H9 (cell line): ENCODE data around the gene GBA2. TPM values are rescaled to one million over a fixed set of nuclear protein-coding genes. Genes with fewer than 3 reads are reported as not detected.

Experiments
- DNase-seq: peaks from one replicate; pipeline ENCODE4 v3.0.0-alpha.2; 2017
- H2AFZ ChIP-seq: one replicate; pipeline ENCODE4 v1.6.1; 2013; ENCODE audit warnings: mild to moderate bottlenecking, low read length, control low read depth, moderate library complexity
- H2AK5ac ChIP-seq: 2 replicates; pipeline ENCODE4 v1.6.1; 2013; ENCODE audit warnings: low read length, control low read depth, mixed read lengths; ENCODE audit not compliant: insufficient read length
- H2BK120ac ChIP-seq: one replicate; pipeline ENCODE4 v1.6.1; 2013; ENCODE audit warnings: low read depth, mild to moderate bottlenecking, low read length, control low read depth, inconsistent platforms; ENCODE audit not compliant: poor library complexity, severe bottlenecking
- H2BK12ac ChIP-seq: 2 replicates; pipeline ENCODE4 v1.6.1; 2013; ENCODE audit warnings: low read length, control low read depth, mixed read lengths, low read depth; ENCODE audit not compliant: insufficient read length
- H2BK15ac ChIP-seq: 2 replicates; pipeline ENCODE4 v1.6.1; 2013; ENCODE audit warnings: low read depth, low read length, control low read depth
- H2BK20ac ChIP-seq: one replicate; pipeline ENCODE4 v1.6.1; 2013; ENCODE audit warnings: low read depth, mild to moderate bottlenecking, low read length, control low read depth, inconsistent platforms; ENCODE audit not compliant: poor library complexity, severe bottlenecking
- H2BK5ac ChIP-seq: 2 replicates; pipeline ENCODE4 v1.6.1; 2013; ENCODE audit warnings: low read length, control low read depth, mixed read lengths; ENCODE audit not compliant: insufficient read length
- H3K14ac ChIP-seq: 2 replicates; pipeline ENCODE4 v1.6.1; 2013; ENCODE audit warnings: low read length, control low read depth; ENCODE audit not compliant: insufficient read depth
- H3K18ac ChIP-seq: 2 replicates; pipeline ENCODE4 v1.6.1; 2013; ENCODE audit warnings: low read depth, mild to moderate bottlenecking, mixed read lengths, low read length, control low read depth; ENCODE audit not compliant: insufficient read length
- H3K23ac ChIP-seq: 2 replicates; pipeline ENCODE4 v1.6.1; 2013; ENCODE audit warnings: low read length, control low read depth, mixed read lengths, low read depth; ENCODE audit not compliant: insufficient read length
- H3K23me2 ChIP-seq: 2 replicates; pipeline ENCODE4 v1.6.1; 2013; ENCODE audit warnings: low read depth, mild to moderate bottlenecking, mixed read lengths, low read length, control low read depth; ENCODE audit not compliant: insufficient read length, poor library complexity, severe bottlenecking
- H3K27ac ChIP-seq: 2 replicates; pipeline ENCODE4 v1.5.1; 2013; ENCODE audit warnings: low read length, control low read depth, mixed read lengths, low read depth; ENCODE audit not compliant: insufficient read length
- H3K27me3 ChIP-seq: 2 replicates; pipeline ENCODE4 v1.6.1; 2013; ENCODE audit warnings: low read length, control low read depth, inconsistent platforms; ENCODE audit not compliant: insufficient read depth
- H3K4ac ChIP-seq: 2 replicates; pipeline ENCODE4 v1.6.1; 2013; ENCODE audit warnings: low read depth, mild to moderate bottlenecking, control low read depth, inconsistent platforms, low read length, moderate library complexity
- H3K4me1 ChIP-seq: 2 replicates; pipeline ENCODE4 v1.6.1; 2013; ENCODE audit warnings: low read length, control low read depth, inconsistent platforms; ENCODE audit not compliant: insufficient read depth
- H3K4me2 ChIP-seq: 2 replicates; pipeline ENCODE4 v1.6.1; 2013; ENCODE audit warnings: low read length, control low read depth, mixed read lengths; ENCODE audit not compliant: insufficient read length, insufficient read depth
- H3K56ac ChIP-seq: 2 replicates; pipeline ENCODE4 v1.6.1; 2013; ENCODE audit warnings: low read depth, mild to moderate bottlenecking, mixed read lengths, low read length, control low read depth; ENCODE audit not compliant: insufficient read length
- H3K79me1 ChIP-seq: 2 replicates; pipeline ENCODE4 v1.6.1; 2013; ENCODE audit warnings: low read depth, mild to moderate bottlenecking, moderate library complexity, low read length, control low read depth, inconsistent platforms; ENCODE audit not compliant: insufficient read depth, poor library complexity, severe bottlenecking
- H3K79me2 ChIP-seq: 2 replicates; pipeline ENCODE4 v1.6.1; 2013; ENCODE audit warnings: low read length, control low read depth, inconsistent platforms; ENCODE audit not compliant: insufficient read depth
- H3K9ac ChIP-seq: 2 replicates; pipeline ENCODE4 v1.6.1; 2013; ENCODE audit warnings: low read length, control low read depth, mixed read lengths; ENCODE audit not compliant: insufficient read length; ENCODE audit errors: extremely low read depth
- H3K9me3 ChIP-seq: one replicate; pipeline ENCODE4 v1.6.1; 2013; ENCODE audit warnings: low read depth, low read length, inconsistent platforms; ENCODE audit not compliant: control insufficient read depth
- H3T11ph ChIP-seq: one replicate; pipeline ENCODE4 v1.6.1; 2013; ENCODE audit warnings: mild to moderate bottlenecking, low read length, control low read depth, inconsistent platforms
- H4K20me1 ChIP-seq: one replicate; pipeline ENCODE4 v1.6.1; 2013; ENCODE audit not compliant: control insufficient read depth, insufficient read length, insufficient read depth
- H4K5ac ChIP-seq: 2 replicates; pipeline ENCODE4 v1.6.1; 2013; ENCODE audit warnings: low read depth, mild to moderate bottlenecking, mixed read lengths, low read length, control low read depth; ENCODE audit not compliant: insufficient read length
- H4K8ac ChIP-seq: replicated peaks from 2 replicates; pipeline ENCODE4 v1.6.1; 2013; ENCODE audit warnings: low read length, control low read depth, mixed read lengths, low read depth; ENCODE audit not compliant: insufficient read length
- H4K91ac ChIP-seq: 2 replicates; pipeline ENCODE4 v1.6.1; 2013; ENCODE audit warnings: low read depth, mild to moderate bottlenecking, moderate library complexity, mixed read lengths, low read length, control low read depth; ENCODE audit not compliant: insufficient read length
- H3K27ac Mint-ChIP-seq, 3 experiments: 2 replicates in 2 of 3; 3 replicates in 1 of 3; pipeline ENCODE4 v1.8.0; 2020 to 2021; ENCODE audit warnings: mixed read lengths in 3 of 3, mild to moderate bottlenecking in 1 of 3, moderate library complexity in 1 of 3
- H3K27me3 Mint-ChIP-seq: 2 replicates; pipeline ENCODE4 v1.8.0; 2021; ENCODE audit warnings: low read depth, mild to moderate bottlenecking, moderate library complexity, mixed read lengths
- H3K36me3 Mint-ChIP-seq, 3 experiments: 2 replicates in 2 of 3; 3 replicates in 1 of 3; pipeline ENCODE4 v1.8.0; 2020 to 2021; ENCODE audit warnings: low read depth in 3 of 3, mixed read lengths in 3 of 3; ENCODE audit not compliant: insufficient read depth in 1 of 3
- H3K4me1 Mint-ChIP-seq, 2 experiments: 2 replicates each; pipeline ENCODE4 v1.8.0; 2020; ENCODE audit warnings: mixed read lengths in 2 of 2
- H3K4me3 Mint-ChIP-seq, 2 experiments: 2 replicates in 1 of 2; 3 replicates in 1 of 2; pipeline ENCODE4 v1.8.0; 2020 to 2021; ENCODE audit warnings: mild to moderate bottlenecking in 2 of 2, mixed read lengths in 2 of 2, moderate library complexity in 1 of 2
- H3K9me3 Mint-ChIP-seq, 2 experiments: 2 replicates in 1 of 2; 3 replicates in 1 of 2; pipeline ENCODE4 v1.8.0; 2020; ENCODE audit warnings: mild to moderate bottlenecking in 2 of 2, mixed read lengths in 2 of 2, moderate library complexity in 1 of 2
- CTCF ChIP-seq: fragments of 200-600 bp; sonication (generic); conservative IDR thresholded peaks from 3 replicates; pipeline ENCODE4 v1.8.0; 2021; ENCODE audit warnings: antibody characterized with exemption, mild to moderate bottlenecking
- WGBS: extraction: QIAGEN DNeasy Blood & Tissue Kit; methylation state at CpG from one replicate; pipeline ENCODE4 v1.1.7; 2013; ENCODE audit warnings: missing lambda C conversion rate, low lambda C conversion rate, mixed read lengths; ENCODE audit not compliant: insufficient read length; ENCODE audit errors: extremely low coverage; 5-methylcytosine and 5-hydroxymethylcytosine counted together
- total RNA-seq: library from RNA; stranded (reverse); gene quantifications from 2 replicates; pipeline ENCODE4 v1.2.1, GENCODE V29; 2021

Gene GBA2
- total RNA-seq, 1 experiment from 2014 or later: 103 TPM

GRCh38 chr9:35732185-35732799, 16.7 kb downstream of the GBA2 start, which contains the start of the genes CREB3 and TLN1:
TSS of gene CREB3 (plus strand) at chr9:35732666. CDS start at chr9:35732773, 107 bp downstream.
TSS of gene TLN1 (minus strand) at chr9:35732195. CDS start at chr9:35725694, 6,501 bp downstream.
- Mint-ChIP-seq H3K9me3 (no peaks in the 10 kb centered on the region), H3K27me3 (no peaks in the 10 kb centered on the region), H3K4me1 (peaks cover 15 to 16% of the 10 kb centered on the region in 2 experiments), H3K36me3 (peaks cover 9 to 29% (median 27%) of the 10 kb centered on the region in 3 experiments; a peak in 6 of 7 replicates), H3K27ac (peak within 1 kb of the TSS; percentile 90 to 97 (median 97)), H3K4me3 (no peak within 1 kb of the TSS; a peak in 4 of 5 replicates)
- Histone ChIP-seq H3K9ac (peak within 1 kb of the TSS; percentile 84), H3K23me2 (peaks cover 7% of the 10 kb centered on the region), H3K23ac (no peak within 1 kb of the TSS), H3K14ac (peak within 1 kb of the TSS; percentile 84; the same call in 1 of the 2 replicates), H4K91ac (no peak within 1 kb of the TSS), H3K4me2 (peak within 1 kb of the TSS; percentile 90), H4K20me1 (no peaks in the 10 kb centered on the region), H3K27ac (peak within 1 kb of the TSS; percentile 14), H2AK5ac (no peak within 1 kb of the TSS), H4K8ac (no peak within 1 kb of the TSS), H3K4ac (no peak within 1 kb of the TSS), H3K79me2 (peaks cover 6% of the 10 kb centered on the region; the same call in 1 of the 2 replicates), H2BK20ac (no peak within 1 kb of the TSS), H4K5ac (no peak within 1 kb of the TSS), H2BK15ac (no peak within 1 kb of the TSS), H3K18ac (peak within 1 kb of the TSS; percentile 76), H2BK5ac (no peak within 1 kb of the TSS), H2AFZ (no peak within 1 kb of the TSS), H3K4me1 (peaks cover 22% of the 10 kb centered on the region; the same call in 1 of the 2 replicates), H3K79me1 (no peaks in the 10 kb centered on the region), H3K27me3 (no peaks in the 10 kb centered on the region), H2BK120ac (no peak within 1 kb of the TSS), H3K56ac (no peak within 1 kb of the TSS), H3T11ph (no peak within 1 kb of the TSS), H2BK12ac (no peak within 1 kb of the TSS), H3K9me3 (no peaks in the 10 kb centered on the region)
- TF ChIP-seq CTCF: no peak
- WGBS: no CpG with 5 or more reads among the region's 49 CpGs
- peak; percentile 97 for DNase-seq
